GM18907 (cell line): ENCODE measurements around the gene SAMD9L.

Source experiments
- ATAC-seq: cut with Tn5 transposase; IDR thresholded peaks from one replicate; pipeline ENCODE4 v1.9.1; 2021; ENCODE audit warnings: mild to moderate bottlenecking, moderate library complexity; ENCODE audit not compliant: unreplicated experiment

SAMD9L gene

DNA sequence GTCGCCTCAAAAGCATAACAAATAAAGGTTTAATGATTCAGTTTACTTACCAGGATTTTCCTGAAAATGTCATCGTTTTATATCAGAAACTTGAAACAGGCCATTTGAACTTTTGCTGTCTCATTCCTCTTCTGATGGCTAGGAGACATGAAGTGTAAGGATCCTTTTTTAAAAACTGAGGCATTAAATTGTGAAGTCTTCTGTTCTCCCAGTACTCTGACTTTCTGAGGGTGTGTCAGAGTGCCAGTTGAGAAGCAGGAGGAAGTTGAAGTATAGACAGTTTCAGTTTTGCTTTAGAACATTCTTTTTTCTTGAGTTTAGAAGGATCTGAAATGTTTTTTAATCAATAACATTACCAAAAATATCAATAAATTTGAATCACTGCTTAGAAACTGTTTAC, at the start of gene SAMD9L:
Gene SAMD9L, minus strand, starts transcription at position 242 of the 400 bp plus-strand sequence. CDS start 12,414 bp downstream, outside the sequence.
- peak; percentile 71 for ATAC-seq

- no peak for ATAC-seq
Measured at GRCh38 chr7:93196336-93196735, 48.2 kb upstream of the SAMD9L start.

DNA sequence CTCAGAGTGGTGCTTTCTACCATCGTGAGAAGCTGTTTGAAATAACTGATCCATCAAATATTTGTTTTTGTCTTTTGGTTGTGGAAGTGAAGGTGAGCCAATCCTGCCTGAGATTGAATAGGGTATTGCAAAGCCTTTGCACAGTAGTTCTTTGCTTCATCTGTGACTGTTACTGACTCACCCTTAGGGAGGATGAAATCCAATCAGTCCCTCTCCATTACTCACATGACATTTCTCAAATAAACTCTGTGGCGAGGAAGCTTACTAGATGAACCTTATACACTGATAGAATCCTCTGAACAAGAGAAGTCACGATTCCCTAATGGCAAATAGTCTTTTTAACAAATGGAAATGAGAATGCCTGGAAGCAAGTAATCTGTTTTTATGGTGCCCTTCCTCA, 46.2 kb upstream of the SAMD9L start:
- no peak for ATAC-seq

GRCh38 chr7:93188870-93189634, 40.9 kb upstream of the SAMD9L start:
- ATAC-seq: no peak

DNA sequence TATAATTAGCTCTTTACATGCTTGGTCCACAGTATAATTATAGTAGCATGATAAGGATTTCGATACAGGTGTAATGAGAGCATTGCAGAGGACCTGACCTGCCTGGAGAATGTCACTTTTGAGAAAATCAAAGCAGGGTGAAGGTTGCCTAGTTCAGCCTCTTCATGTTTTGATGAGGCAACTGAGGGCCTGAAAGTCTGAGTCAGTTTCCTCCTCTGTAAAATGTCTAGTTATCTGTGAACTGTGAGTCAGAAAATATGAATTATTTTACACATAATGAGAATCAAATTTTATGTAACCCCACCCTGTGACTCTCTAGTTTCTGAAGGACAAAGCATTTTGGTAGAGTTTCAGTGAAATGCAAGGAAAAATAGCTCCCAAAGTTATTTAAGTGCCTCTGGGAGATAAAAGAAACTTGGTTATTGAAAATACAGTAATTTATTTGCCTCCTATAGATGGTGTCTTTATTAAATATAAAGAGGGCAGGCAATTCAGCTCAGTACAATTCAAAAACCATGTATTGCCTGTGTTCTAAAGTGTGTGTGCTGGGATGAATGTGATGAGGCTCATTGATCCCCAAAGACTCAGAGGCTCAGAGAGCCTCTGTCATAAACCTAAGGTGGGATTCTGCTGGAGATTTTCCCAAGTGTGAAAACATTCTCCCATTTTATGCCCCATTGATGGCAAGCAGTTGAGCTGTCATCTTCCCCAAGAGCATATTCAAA, 37.3 kb upstream of the SAMD9L start:
- ATAC-seq: no peak

GRCh38 chr7:93179173-93179572, 31.0 kb upstream of the SAMD9L start:
- no peak for ATAC-seq

DNA sequence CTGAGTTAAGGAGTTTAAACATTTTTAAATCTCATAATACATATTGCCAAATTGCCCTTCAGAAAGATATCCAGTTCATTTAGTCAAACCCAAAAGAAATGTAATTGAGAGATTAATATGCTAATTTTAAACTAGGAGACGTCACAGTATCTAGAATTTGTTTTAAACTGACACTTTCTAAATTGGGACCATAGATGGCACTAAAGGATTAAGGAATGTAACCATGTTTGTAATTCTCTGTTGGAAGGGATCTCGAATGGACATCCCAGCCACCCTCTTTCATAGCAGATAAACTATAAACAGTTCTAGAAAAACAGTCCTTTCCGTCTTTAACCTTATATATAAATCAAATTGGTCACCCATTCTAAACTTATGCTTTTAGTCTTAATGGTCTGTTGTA, 30.0 kb upstream of the SAMD9L start:
- no peak for ATAC-seq

- no peak for ATAC-seq
Measured at GRCh38 chr7:93176992-93177580, 28.9 kb upstream of the SAMD9L start.

DNA sequence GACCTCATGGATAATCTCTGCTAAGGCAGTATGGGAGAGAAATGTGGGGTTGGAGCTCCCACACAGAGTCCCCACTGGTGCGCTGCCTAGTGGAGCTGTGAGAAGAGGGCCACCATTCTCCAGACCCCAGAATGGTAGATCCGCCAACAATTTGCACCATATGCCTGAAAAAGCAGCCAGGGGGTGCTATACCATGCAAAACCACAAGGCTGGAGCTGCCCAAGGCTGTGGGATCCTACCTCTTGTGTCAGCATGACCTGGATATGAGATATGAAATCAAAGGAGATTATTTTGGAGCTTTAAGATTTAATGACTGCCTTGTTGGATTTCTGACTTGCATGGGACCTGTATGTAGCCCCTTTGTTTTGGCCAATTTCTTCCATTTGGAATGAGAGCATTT, 27.0 kb upstream of the SAMD9L start:
- no peak for ATAC-seq

- ATAC-seq: no peak
Measured at GRCh38 chr7:93172683-93173082, 24.5 kb upstream of the SAMD9L start.

GRCh38 chr7:93171606-93172226, 23.5 kb upstream of the SAMD9L start:
- no peak for ATAC-seq

DNA sequence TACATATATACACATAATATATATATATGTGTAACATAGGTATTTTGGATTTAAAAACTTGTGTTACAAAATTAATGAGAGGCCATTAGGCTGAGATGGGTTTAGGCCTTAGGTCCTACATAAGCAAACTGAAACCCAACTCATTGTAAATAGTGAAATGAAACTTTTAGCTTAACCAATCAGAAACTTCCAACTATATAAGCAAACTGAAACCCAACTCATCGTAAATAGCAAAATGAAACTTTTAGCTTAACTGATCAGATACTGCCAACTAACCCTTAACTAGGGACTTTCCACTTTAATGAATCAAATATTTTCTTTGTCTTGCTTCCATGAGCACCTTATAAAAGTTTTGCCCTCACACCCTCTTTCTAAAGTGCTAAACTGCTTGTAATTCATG, 17.3 kb upstream of the SAMD9L start:
- ATAC-seq: peak; percentile 98

GRCh38 chr7:93164766-93165165, 16.6 kb upstream of the SAMD9L start:
- ATAC-seq: no peak

DNA sequence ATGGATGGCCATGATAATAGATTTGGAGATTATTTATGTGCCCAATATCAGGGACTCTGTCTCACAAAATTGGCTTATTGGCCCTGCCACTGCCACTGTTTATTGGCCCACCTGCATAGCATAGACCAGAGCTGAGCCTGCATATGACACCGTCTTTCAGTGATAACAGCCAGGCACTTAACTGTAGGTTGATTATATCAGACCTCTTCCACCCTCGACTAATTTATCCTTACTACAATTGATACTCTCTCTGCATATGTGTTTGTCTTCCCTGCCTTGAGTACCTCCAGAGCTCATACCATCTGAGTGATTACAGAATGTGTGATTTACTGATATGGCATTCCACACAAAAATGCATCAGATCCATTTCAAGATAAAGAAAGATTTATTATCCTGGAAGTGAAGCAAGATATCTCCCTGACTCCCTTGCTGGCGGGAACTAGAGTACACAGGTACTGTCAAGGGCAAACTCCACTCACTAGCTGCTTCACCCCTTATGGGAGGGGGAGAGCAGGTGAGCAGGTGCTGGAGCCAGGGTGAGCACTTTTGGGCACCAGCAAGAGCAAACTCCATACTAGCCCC, 13.1 kb upstream of the SAMD9L start:
- ATAC-seq: no peak

DNA sequence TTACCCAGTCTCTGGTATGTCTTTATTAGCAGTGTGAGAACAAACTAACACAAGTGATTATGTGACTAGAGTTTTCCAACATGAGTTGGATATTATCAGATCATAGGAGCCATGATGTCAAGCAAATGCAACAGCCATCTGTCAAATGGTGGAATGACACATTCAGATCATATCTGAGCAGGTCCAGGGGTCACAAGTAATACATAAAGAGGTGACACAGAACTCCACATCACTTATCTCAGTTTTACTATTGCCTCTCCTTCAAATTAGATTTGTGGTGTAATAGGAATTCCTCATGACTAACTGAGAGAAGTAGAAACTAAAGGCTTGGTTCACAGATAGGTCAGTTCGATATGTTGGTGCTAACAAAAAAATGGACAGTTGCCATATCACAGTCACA, 12.2 kb upstream of the SAMD9L start:
- no peak for ATAC-seq

- no peak for ATAC-seq
Measured at GRCh38 chr7:93159490-93159889, 11.3 kb upstream of the SAMD9L start.

DNA sequence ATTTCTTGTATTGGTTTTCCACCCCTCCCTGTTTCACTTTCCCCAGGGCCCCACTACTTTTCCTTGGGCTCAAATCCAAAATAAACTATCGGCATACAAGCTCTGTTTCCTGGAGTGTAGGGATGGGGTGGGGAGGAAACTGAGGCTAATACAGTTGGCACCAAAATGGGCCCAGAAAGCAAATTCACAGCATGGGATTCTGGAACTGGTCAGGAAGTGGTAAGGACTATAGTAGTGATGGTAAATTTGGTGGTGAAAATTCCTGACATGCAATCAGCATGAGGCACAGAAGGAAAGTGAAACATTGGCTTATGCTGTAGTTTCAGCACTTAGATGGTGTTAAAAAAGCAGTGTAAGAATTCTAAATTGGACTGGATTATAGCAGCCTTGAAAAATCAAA, 8.7 kb upstream of the SAMD9L start:
- ATAC-seq: no peak

- no peak for ATAC-seq
Measured at GRCh38 chr7:93150200-93150835, 2.1 kb upstream of the SAMD9L start.

DNA sequence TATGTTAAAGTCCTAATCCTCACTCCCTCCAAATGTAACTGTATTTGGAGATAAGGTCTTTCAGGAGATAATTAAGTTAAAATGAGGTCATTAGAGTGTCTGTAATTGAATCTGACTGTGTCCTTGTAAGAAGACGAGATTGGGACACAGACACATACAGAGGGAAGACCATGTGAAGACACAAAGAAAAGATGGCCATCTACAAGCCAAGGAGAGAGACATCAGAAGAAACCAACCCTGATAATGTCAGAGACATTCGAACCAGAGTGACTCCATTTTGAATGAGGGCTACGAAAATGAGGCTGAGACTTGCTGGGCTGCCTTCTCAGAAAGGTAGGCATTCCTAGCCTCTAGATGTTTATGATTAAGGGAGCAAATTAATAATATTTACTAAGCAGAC, 542 bp upstream of the SAMD9L start:
- no peak for ATAC-seq

DNA sequence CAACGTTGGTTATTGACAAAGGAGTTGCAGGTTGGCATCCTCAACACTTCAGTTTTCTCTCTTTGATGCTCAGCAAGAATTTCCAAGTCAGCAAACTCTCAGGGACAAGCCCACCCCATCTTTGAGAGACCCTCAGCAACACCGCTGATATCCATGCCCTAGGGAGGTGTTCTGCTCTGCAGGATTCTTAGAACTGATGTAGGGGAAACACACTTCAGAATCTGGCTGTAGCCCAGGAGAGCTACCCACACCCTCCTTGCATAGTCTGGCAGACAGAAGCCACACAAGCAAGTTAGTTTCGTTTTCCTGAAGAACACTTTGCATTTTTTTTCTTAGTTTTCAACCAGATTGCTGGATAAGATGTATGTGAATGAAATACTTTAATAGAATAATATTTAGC, 822 bp downstream of the SAMD9L start:
- peak; percentile 82 for ATAC-seq
